GM21381 (cell line): ENCODE measurements around the gene PANX3.

Experiments
- ATAC-seq: cut with Tn5 transposase; IDR thresholded peaks from one replicate; pipeline ENCODE4 v1.9.1; 2021; ENCODE audit warnings: mild to moderate bottlenecking, moderate library complexity; ENCODE audit not compliant: unreplicated experiment

PANX3 gene

GRCh38 chr11:124612567-124613246 is 1.5 kb downstream of the PANX3 start:
- ATAC-seq: no peak

GRCh38 chr11:124618863-124619262 is 7.6 kb downstream of the PANX3 start:
- no peak for ATAC-seq

DNA sequence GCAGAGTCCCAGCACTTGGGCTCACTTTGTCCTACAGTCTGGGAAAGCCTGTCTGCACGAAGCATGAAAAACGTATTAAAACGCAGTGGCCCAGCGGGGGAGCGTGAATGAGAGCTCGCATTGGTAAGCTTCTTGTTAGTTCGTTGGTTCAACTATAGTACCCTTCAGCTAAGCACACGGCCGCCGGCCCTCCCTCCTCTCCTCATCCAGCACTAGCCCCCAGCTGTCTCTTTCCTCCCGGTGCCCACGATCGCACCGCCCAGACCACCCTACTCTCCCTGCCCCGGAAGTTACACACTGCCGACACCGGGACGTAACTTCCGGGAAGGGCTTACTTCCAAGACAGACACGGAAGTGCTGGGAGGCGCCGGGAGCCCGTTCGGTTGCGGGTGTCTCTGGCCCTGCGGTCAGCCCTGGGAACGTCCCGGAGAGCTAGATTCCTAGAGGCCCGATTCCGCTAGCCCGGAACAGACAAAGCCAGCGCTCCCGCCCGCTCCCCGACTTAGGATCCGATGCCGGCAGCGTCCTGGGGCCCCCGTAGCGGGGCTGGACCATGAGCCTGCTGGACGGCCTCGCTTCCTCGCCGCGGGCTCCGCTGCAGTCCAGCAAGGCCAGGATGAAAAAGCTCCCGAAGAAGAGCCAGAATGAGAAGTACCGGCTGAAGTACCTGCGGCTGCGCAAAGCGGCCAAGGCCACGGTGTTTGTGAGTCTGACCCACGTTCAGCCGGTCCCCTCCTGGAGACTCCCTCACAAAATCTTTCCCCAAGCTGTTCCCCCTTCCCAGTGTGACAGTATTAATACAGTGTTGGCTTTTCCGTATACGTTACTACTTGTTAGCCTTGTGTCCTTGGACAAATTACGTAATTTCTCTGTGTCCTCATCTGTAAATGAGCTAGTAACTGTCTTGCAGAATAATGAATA is 11.6 kb downstream of the PANX3 start, which contains the start of gene TBRG1:
Gene TBRG1, plus strand, starts transcription at position 334 of the 921 bp plus-strand sequence. Its CDS starts 220 bp downstream, at position 554.
- peak; percentile 99 for ATAC-seq

GRCh38 chr11:124623861-124624525 is 12.8 kb downstream of the PANX3 start:
- no peak for ATAC-seq

- ATAC-seq: no peak
These were observed 14.4 kb downstream of the PANX3 start for GRCh38 chr11:124625504-124626168.

DNA sequence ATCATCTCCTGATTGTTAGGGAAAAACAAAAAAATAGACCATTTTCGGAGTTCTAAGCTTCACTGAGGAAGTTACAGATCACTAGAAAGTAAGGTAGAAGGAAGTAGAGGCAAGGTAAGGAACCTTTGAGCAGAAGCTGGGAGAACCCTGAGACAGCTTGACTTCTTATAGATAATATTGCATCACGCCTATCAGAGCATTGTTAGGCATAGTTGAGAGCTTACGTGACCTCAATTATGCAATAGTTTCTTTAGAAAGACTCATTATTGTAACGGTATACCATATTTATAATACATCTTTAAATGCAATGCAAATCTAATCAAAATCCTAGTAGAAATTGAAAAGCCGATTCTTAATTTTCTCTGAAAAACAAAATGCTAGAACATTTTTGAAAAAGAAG is 16.3 kb downstream of the PANX3 start:
- no peak for ATAC-seq

DNA sequence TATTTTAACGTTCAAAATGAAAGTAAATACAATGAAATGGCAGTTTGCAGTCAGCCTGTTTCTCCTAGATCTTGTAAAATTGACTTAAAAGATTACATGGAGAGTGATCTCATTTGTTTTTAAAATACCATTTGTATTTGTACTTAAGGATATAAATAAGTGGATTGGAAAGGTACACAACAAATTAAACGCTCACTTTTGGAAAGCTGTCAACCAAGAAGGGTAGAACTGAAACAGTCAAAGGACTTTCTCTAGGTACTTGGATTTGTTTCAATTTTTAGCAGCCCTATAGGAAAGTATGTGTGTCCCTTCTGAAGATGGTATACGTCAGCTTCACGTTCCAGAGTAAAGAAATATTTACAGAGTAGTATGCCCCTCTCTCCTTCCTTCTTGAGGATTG is 18.7 kb downstream of the PANX3 start:
- ATAC-seq: no peak

DNA sequence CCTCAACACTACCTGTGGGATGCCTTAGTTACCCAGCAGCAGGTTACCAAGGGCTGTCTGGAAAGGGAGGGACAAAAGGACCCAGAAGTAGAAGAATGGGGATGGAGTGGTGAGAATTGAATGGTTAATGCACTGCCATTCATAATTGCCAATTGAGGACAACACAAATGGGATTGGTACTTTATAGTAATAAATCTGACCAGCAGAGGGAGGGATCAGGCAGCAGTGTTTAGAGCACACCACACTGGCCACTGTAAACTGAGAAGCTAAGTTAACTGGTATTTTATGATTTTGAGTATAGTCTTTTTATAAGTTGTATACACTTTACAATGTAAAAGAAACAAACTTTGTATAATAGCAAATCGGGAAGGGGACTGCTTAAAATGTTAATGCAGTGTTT is 22.1 kb downstream of the PANX3 start:
- ATAC-seq: no peak

- no peak for ATAC-seq
These were observed 24.7 kb downstream of the PANX3 start for GRCh38 chr11:124635932-124636331.

DNA sequence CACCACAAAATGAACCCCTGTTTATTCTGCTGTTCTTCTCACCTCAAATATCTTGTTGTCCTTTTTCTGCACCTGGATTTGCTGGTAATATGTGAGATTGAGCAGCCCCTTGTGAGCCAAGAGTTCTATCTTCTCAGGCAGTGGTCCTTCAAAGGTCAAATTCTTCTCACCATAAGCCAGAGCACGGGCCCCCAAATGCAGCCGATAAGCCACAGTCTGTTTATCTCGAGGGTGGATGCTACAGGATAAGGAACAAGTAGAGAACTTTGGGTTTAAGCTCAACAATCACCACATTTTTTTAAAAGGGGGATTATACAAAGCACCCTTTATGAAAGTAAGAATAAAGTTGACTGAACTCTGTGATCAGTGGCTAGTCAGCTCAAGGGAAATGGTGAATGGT is 27.3 kb downstream of the PANX3 start:
- no peak for ATAC-seq

DNA sequence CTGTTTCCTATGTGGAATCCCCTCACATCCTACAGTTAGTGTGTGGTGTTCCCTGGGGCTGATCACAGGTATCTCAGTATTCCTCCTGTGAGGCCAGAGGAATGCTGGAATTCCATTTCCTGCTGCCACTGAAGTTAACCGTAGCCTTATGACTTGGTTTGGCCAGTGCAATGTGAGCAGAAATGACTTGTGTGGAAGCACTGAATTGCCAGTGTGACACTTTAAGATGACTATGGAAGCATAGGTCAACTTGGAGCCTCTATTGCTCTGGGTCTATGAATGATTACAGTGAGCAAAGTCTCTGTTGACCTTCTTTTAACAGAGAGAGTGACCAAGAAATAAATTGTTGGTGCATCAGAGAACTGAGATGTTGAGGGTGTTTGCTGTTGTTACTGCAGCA is 28.0 kb downstream of the PANX3 start:
- ATAC-seq: no peak

DNA sequence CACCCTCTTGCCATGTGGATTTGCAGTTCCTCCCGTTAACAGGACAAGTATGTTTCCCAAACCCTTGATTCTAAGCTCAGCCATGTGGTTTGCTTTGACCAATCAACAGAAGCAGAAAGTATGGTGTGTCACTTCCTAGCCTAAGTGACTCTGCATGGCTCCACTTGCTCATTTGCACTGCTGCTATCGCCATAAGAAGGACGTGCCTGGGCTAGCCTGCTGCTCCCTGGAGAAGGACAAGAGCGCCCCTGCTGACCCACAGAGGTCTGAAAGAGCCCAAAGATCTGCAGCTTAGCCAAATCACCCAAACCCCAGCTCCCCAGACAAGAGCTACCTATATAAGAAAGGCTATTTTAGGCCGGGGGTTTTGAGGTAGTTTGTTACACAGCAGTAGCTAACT is 29.4 kb downstream of the PANX3 start:
- no peak for ATAC-seq

DNA sequence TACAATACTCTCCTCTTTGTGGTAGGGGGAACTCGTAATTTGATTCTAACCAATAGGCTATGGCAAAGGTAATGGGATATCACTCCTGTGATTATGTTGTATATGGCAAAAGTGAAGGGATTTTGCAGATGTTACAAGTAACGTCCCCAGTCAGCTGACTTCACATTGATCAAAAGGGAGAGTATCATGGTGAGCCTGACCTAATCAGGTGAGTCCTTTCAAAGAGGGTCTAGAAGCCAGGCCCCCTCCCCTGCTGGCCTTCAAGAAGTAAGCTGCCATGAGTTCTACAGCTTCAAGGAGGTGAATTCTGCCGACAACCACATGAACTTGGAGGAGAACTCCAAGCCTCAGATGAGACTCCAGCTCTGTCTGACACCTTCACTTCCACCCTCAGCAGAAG is 31.4 kb downstream of the PANX3 start:
- no peak for ATAC-seq

DNA sequence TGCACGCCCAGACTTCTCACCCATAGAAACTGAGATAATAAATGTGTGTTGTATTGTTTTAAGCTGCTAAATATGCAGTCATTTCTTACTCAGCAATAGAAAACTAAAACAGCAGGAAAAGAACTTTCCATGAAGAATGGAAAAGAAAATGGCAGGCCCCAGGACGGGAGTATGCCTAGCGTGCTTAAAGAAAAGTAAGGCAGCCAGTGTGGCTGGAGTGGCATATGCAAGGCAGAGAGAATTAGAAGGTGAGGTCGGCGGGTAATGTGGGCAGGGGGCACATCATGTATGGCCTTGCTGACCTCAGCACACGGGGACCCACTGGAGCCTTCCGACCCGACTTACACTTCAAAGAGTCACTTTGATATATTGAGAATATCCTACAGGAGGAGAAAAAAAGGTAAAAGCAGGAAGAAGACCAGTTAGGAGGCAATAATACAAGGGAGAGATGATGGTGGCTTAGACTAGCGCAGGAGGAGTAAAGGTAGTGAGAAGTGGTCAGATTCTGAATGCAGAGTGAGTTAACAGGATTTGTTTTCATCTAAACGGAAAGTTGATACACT is 31.9 kb downstream of the PANX3 start:
- no peak for ATAC-seq

DNA sequence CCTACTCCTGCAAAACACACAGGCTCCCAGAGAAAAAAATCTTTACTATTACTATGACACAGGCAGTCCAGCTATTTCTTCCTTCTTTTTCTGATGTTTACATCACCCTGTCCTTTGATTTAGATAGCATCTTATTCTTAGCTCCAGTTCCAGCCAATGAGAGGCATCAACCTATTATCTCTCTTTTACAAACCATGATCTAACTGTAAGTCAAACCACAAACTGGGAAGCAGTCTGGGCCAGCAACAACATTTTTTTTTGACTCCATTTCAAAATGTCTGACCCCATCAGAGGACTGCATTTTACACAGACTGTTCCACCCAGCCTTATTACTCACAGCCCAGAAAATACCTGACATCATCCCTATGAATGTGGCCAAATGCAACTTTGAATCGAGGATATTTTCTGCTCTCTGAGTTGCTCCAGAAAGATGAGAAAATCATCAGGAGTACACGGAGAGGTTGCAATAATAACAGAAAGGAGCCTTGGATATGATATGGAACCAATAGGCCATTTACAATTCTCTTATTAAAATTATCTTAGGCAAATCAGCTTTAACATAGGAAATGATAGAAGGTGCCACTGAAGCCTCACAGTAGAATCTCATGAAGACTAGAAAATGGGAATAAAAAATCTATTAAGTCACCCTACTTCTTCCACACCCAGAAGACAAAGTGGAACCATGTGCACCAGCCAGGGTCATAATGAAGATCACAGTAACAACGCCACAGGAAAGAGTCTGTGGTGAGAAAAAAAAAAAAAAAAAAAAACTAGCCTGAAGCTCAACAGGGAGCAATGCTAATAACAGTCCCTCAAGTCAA is 32.6 kb downstream of the PANX3 start:
- ATAC-seq: no peak

DNA sequence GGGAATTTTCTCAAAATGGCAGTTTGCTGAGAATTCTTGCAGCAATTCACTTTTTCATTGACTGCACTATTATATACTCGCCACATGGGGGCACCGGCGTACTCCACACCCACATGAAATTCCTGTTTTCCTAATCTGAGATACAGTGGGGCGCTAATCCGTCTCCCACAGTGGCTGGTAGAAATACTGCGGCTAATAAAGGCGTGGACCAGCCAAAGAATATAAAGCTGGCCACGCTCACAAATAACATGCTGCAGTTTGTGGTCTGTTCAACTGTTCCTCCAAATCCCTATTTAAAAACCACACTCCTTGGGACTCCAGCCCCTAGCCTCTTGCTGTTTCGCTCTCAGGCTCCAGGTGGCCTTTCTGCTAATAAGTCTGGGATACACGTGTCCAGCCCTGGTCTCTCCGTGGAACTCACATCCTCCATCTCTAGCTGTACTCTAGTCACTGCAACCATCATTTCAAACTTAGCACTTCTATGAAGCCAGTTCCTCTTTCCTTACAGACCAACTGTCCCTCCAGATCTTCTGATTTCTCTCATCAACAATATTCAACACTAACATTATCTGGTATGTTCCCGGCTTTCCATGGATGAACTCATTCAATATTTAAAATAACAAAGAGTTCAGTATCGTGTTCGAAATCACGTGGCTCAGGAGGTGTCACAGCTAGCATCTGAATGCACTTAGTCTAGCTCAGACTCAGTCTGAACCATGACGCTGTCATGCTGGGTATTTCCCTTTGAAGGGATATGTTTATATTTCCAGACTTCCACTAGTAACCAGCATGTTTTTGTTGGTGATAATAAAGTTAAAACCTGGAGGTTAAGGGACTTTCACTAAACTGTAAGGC is 33.4 kb downstream of the PANX3 start:
- ATAC-seq: peak; percentile 73

GRCh38 chr11:124646148-124646547 is 34.9 kb downstream of the PANX3 start:
- no peak for ATAC-seq

DNA sequence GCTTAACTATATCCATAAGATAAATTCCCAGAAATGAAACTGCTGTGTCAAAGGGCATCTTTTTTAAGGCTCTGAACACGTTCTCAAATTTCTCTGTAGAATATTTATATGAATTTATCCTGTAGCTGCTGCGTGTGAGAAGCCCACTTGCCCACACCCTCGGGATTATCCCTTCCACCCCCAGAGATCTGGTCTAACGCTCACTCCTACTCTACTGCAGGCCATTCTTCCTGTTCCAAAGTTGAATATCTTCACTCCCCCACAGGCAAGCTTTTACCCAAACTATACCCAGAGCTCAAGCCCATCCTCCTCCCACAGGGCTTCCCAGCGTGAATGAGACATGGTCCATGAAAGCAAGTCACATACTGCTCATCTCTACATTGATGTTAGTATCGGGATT is 37.4 kb downstream of the PANX3 start:
- ATAC-seq: no peak
